HPDE6-E6E7 (cell line): ENCODE measurements around the gene HYAL2.

Experiments
- DNase-seq: peaks from one replicate; pipeline ENCODE4 v3.0.0; 2011; ENCODE audit warnings: missing footprints; ENCODE audit errors: extremely low spot score

HYAL2 gene

GRCh38 chr3:50330330-50330729 lies 7.8 kb upstream of the HYAL2 start:
- DNase-seq: no peak

- DNase-seq: peak; percentile 67
Measured at GRCh38 chr3:50327943-50328691, 5.6 kb upstream of the HYAL2 start, which contains the start of gene TUSC2. TSS of gene TUSC2 (minus strand) at chr3:50328223. CDS start at chr3:50328099, 124 bp downstream.

GRCh38 chr3:50327129-50327528 lies 4.6 kb upstream of the HYAL2 start:
- no peak for DNase-seq

- DNase-seq: no peak
Measured at GRCh38 chr3:50326182-50326541, 3.6 kb upstream of the HYAL2 start.

- DNase-seq: no peak
Measured at GRCh38 chr3:50325497-50326181, 3.1 kb upstream of the HYAL2 start.

- DNase-seq: no peak
Measured at GRCh38 chr3:50325113-50325480, 2.6 kb upstream of the HYAL2 start.

GRCh38 chr3:50324351-50325112 lies 2.0 kb upstream of the HYAL2 start:
- DNase-seq: no peak

- no peak for DNase-seq
Measured at GRCh38 chr3:50323614-50324199, 1.2 kb upstream of the HYAL2 start.

GRCh38 chr3:50323092-50323600 lies 601 bp upstream of the HYAL2 start:
- no peak for DNase-seq

GRCh38 chr3:50322115-50322385 lies 495 bp downstream of the HYAL2 start:
- no peak for DNase-seq

- DNase-seq: peak; percentile 56
Measured at GRCh38 chr3:50321336-50322114, 1.0 kb downstream of the HYAL2 start.

- no peak for DNase-seq
Measured at GRCh38 chr3:50320853-50321335, 1.7 kb downstream of the HYAL2 start.

GRCh38 chr3:50319894-50320625 lies 2.5 kb downstream of the HYAL2 start:
- DNase-seq: no peak

GRCh38 chr3:50319181-50319893 lies 3.2 kb downstream of the HYAL2 start:
- DNase-seq: no peak

- DNase-seq: no peak
Measured at GRCh38 chr3:50318615-50319014, 3.9 kb downstream of the HYAL2 start.

GRCh38 chr3:50318163-50318562 lies 4.4 kb downstream of the HYAL2 start:
- DNase-seq: no peak

GRCh38 chr3:50317300-50317699 lies 5.2 kb downstream of the HYAL2 start:
- no peak for DNase-seq

- DNase-seq: peak; percentile 71
Measured at GRCh38 chr3:50316657-50317242, 5.8 kb downstream of the HYAL2 start.

- DNase-seq: no peak
Measured at GRCh38 chr3:50314816-50315215, 7.7 kb downstream of the HYAL2 start.

- DNase-seq: no peak
Measured at GRCh38 chr3:50314342-50314741, 8.2 kb downstream of the HYAL2 start.
